Renal cortical epithelial cell (primary cell): ENCODE data around the gene CATSPERZ. TPM values are rescaled to one million over a fixed set of nuclear protein-coding genes. Genes with fewer than 3 reads are reported as not detected.

Source experiments
- DNase-seq: peaks from one replicate; pipeline ENCODE4 v3.0.0-alpha.2; 2011; ENCODE audit warnings: low read depth
- total RNA-seq: library from RNA; depleted of rRNA; stranded (reverse); fragments of >200 nt; gene quantifications from 2 replicates; pipeline ENCODE4 v1.2.3, GENCODE V29; 2014

CATSPERZ gene
- total RNA-seq, 1 donor from 2014 or later, result not detected

DNA sequence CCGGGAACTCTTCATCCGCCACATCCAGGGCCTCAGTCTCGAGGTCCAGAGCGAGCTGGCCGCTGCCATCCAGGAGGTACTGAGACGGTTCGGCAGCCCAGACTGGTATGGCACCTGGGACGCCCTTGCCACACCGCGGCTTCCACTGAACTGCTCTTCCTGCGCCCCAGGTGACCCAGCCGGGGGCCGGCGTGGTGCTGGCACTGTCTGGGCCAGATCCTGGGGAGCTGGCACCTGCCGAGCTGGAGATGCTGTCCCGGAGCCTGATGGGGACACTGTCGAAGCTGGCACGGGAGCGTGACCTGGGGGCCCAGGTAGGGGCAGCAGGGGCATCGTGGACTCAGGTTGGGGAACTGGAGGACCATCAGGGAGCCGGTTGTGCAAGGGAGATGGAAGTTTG lies 41.3 kb downstream of the CATSPERZ start:
- no peak for DNase-seq

DNA sequence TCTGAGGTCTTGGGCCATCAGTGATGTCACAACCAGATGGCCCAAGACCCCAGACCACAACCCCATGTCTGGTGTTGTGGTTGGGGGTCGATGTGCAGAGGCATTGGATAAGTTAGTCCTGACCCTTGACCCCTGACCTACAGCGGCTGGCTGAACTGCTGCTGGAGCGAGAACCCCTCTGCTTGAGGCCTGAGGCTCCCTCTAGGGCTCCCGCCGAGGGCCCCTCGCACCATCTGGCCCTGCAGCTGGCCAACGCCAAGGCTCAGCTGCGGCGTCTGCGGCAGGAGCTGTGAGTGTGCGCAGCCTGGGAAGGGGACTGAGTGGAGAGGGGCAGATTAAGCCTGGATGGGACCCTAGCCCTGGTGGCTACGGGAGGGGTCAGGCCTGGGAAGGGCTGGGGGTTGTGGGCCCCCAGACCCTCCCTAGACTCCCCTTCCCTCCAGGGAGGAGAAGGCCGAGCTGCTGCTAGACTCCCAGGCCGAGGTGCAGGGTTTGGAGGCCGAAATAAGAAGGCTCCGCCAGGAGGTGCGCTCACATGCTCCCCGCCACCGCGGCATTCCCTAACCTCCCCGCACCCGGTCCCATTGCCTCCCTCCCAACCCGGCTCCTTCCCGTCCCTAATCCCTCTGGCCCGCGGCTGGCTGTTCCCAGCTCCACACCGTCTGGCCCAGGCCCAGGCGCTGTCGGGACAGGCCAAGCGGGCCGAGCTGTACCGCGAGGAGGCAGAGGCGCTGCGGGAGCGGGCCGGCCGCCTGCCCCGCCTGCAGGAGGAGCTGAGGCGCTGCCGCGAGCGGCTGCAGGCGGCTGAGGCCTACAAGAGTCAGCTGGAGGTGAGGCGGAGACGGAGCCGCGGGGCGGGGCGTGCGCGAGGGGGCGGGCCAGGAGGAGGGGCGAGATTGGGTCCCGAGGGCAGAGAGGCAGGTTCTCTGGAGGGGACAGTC lies 42.0 kb downstream of the CATSPERZ start:
- peak; percentile 69 for DNase-seq

DNA sequence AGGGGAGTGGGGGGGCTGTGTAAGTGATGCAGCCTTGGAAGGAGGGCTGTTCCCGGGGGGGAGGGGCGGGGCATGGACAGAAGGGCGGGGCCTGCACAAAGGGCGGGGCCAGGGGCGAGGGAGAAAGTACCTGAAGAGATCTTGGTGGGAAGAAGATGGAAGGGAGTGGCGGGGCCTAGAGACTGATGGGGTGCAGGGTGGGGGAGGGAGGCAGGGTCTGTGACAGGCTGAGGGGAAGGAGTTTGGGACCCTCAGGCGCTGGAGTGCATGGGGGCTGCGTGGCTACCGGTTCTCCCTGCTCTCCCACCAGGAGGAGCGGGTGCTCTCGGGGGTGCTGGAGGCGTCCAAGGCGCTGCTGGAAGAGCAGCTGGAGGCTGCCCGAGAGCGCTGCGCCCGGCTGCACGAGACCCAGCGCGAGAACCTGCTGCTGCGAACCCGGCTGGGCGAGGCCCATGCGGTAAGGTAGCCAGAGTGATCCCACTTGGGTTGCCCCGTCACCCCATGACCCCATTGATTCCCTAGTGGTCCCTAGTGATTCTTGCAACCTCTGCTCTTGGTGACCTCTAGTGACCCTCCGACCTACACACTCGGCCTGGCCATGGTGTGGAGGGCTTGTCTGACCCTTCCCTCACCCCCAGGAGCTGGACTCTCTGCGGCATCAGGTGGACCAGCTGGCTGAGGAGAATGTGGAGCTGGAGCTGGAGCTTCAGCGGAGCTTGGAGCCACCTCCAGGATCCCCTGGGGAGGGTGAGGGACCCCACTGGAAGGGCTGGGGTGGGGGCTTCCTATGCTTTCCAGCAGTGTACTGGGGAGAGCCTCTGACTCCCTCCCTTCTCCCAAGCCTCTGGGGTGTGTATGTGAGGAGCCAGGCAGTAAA lies 42.9 kb downstream of the CATSPERZ start:
- DNase-seq, result no peak

DNA sequence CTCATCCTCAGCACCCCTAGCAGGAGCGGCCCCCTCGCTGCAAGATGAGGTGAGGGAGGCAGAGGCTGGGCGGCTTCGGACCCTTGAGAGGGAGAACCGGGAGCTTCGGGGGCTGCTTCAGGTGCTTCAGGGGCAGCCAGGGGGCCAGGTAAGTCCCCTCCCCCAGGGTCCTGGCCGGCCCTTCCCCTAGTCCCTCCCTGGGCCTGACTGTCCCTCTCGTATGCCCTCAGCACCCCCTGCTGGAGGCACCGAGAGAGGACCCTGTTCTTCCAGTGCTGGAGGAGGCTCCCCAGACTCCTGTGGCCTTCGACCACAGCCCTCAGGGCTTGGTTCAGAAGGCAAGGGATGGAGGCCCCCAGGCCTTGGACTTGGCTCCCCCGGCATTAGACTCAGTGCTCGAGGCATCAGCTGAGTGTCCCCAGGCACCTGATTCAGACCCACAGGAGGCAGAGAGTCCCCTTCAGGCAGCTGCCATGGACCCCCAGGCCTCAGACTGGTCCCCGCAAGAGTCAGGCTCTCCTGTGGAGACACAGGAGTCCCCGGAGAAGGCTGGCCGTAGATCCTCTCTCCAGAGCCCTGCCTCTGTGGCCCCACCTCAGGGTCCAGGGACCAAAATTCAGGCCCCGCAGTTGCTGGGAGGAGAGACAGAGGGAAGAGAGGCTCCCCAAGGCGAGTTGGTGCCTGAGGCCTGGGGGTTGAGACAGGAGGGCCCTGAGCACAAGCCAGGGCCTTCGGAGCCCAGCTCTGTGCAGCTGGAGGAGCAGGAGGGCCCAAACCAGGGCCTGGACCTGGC lies 43.8 kb downstream of the CATSPERZ start:
- DNase-seq, result no peak

DNA sequence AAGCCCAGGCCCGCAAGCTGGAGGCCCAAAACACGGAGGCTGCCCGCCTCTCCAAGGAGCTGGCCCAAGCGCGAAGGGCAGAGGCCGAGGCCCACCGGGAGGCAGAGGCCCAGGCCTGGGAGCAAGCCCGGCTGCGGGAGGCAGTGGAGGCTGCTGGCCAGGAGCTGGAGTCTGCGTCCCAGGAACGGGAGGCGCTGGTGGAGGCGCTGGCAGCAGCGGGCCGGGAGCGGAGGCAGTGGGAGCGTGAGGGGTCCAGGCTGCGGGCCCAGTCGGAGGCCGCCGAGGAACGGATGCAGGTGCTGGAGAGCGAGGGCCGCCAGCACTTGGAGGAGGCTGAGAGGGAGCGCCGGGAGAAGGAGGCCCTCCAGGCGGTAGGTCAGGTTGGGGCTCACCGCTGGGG lies 44.6 kb downstream of the CATSPERZ start:
- DNase-seq, result no peak

DNA sequence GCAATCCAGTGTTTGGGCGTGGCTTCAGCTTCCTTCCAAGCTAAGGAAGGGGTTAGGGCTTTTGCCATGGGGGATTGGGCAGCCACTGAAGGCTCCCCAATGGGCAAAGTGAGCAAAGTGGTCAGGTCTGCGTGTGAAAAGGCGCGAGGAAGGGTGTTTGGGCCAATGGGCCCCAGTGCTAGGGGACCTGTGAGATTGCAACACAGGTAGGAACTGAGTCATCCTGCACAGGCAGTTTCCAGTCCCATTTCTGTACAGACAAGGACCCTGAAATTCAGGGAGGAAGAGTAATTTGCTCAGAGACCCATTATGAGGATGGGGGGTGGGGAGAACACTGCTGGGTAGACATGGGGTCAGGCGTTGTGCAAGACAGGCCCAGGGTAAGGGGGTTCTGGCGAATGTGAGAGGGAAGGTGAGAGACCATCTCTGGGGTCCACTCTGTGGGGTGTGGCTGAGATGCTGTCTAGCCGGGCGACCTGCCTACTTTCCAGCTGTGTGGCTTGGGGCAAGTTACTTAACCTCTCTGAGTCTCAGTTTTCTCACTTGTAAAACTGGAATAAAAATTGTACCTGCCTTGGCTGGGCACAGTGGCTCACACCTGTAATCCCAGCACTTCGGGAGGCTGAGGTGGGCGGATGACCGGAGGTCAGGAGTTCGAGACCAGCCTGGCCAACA lies 47.2 kb downstream of the CATSPERZ start:
- peak; percentile 58 for DNase-seq

DNA sequence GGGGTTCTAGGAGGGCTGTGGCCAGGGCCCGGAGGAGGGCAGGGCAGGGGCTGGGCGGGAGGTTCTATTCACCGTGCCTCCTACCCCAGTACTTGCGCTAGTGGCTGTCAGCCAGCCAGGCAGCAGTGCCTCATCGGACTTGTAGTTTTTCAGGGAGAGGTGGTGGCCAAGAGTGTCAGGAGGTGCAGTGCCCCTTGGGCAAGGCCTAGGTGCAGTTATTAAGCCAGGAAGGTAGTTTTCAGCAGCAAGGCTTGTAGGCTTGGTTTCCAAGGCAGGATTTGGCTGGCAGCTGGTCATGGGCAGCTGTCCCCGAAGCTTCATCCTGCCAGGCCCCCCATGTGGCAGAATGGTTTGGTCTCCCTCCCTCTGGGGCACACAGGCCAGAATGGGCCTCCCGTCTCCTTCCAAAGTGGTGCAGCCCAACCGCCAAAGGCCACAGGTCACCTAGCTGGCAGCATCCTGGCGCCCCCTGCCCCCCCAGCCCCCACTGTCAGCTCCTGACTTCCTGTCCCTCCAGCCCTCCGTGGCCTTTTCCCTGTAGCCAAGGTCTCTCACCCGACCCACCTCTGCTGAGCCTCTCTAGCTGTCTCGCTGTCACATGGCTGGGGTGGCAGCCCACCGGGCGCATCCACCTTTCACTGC lies 48.3 kb downstream of the CATSPERZ start:
- no peak for DNase-seq

DNA sequence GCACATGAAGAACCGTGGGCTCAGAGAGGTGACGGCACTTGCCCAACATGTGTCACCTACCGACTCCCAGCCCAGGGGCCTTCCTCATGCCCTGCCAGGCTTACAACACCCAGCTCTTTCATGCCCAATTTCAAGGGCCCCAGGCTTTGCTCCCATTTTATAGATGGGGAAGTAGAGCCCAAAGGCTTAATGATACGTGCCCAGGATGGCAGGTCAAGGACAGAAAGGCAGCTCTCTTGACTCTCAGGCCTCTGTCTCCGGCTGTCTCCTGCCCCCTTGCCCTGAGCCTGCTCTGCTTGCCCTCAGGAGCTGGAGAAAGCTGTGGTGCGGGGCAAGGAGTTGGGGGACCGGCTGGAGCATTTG lies 48.8 kb downstream of the CATSPERZ start:
- DNase-seq, result no peak

DNA sequence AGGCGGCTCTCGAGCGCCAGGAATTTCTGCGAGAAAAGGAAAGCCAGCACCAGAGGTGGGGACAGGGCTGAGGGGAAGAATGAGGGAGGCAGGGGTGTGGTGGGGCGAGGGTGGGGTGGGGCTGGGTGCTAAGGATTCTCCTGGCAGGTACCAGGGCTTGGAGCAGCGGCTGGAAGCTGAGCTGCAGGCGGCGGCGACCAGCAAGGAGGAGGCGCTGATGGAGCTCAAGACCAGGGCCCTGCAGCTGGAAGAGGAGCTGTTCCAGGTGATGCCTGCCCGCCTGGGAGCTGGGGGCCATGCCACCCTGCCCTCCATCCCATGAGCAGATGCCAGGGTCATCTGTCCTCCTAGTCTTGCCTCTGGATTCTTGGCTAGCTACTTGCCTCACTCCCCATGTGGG lies 49.2 kb downstream of the CATSPERZ start:
- no peak for DNase-seq

DNA sequence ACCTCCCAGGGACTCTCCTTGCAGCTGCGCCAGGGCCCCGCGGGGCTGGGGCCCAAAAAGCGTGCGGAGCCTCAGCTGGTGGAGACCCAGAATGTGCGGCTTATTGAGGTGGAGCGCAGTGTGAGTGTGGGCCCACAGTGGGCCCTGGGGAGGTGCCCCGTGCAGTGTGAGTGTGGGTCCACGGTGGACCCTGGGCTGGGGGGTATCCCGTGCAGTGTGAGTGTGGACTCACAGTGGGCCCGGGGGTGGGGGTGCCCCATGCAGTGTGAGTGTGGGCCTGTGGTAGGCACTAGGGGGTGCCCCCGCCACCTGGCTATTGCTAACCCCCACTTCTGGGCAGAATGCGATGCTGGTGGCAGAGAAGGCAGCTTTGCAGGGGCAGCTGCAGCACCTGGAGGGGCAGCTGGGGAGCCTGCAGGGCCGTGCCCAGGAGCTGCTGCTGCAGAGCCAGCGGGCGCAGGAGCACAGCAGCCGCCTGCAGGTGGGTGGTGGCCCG lies 51.0 kb downstream of the CATSPERZ start:
- DNase-seq, result no peak

DNA sequence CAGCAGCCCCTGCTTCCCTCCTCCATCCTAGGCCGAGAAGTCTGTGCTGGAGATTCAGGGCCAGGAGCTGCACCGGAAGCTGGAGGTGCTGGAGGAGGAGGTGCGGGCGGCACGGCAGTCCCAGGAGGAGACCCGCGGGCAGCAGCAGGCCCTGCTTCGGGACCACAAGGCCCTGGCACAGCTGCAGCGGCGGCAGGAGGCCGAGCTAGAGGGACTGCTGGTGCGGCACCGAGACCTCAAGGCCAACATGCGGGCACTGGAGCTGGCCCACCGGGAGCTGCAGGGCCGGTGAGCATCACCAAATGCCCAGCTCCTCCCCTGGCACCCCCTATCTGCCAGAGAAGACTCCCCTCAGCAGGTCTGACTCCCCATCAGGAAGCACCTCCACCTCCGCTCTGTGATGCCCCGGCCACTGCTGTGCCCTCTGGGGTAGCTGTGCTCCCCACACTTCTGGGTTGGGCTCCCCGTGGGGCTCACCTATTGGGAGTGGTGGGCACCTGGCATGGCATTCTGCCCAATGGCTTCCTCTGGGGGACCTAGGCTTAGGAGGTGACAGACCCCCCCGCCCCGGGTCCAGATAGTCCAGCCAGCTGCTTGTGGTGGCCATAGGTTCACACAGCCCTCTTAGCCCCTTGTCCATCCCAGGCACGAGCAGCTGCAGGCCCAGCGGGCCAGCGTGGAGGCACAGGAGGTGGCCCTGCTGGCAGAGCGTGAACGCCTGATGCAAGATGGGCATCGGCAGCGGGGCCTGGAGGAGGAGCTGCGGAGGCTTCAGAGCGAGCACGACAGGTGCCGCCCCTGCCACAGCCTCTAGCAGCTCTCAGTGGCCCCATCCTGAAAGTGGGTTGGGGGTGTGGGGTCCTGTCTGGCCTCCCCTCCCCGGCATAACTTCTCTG lies 52.2 kb downstream of the CATSPERZ start:
- DNase-seq, result no peak

DNA sequence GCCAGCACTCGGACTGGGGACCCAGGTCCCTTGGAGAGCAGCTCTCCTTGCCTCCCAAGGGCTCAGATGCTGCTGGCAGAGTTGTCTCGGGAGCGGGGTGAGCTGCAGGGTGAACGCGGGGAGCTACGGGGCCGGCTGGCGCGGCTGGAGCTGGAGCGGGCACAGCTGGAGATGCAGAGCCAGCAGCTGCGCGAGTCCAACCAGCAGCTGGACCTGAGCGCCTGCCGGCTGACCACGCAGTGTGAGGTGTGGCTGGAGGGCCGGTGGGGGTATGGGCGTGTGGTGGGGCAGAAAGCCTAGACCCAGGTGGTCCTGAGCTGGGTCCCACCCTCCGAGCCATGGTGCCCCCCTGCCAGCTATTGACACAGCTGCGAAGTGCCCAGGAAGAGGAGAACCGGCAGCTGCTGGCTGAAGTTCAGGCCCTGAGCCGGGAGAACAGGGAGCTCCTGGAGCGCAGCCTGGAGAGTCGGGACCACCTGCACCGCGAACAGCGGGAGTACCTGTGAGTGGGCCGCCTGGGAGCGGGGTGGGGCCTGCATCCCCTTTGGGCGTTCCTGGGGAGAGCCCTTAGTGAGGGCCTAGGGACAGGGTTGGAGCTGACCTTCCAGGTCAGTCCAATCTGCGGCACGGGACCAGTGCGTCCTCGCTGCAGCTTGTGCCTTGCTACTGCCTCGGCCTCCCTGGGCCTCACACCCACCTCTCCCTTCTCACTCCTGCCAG lies 53.0 kb downstream of the CATSPERZ start:
- no peak for DNase-seq

DNA sequence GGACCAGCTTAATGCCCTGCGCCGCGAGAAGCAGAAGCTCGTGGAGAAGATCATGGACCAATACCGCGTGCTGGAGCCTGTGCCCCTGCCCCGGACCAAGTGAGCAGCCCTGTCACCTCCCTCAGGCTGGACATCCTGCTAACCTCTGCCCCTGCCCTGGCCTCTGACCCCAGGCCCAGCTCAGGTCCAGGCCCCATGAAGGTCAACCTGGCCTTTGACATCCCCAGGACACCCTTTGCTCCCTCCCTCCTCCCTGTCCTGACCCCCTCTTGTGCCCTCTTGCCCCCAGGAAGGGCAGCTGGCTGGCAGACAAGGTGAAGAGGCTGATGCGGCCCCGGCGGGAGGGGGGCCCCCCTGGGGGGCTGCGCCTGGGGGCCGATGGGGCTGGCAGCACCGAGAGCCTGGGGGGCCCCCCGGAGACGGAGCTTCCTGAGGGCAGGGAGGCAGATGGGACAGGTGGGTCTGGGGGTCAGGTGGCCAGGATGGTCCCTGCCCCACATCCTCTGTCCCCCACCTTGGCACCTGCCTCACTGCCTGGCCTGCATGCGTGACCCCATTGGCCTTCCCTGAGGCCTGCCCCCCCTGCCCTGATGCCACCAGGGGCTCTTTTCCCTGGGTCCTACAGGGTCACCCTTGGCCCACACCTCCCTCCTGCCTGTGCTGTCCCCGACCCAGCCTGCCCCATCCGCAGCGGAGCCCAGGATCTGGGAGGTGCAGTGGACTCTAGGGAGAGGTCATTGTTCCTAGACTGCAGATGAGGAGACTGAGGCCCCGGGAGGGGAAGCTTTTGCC lies 53.8 kb downstream of the CATSPERZ start:
- DNase-seq, result no peak

Other genes with a start within 250 kb of the CATSPERZ start
- 9.3 and 18.4 TPM in 2 replicates for gene MACROD1, start 134.2 kb upstream of the CATSPERZ start, total RNA-seq
- 174 and 201 TPM in 2 replicates for gene STIP1, start 114.2 kb upstream of the CATSPERZ start, total RNA-seq
- 0.17 TPM in 1 of 2 replicates, not detected in the other for gene FERMT3, start 93.6 kb upstream of the CATSPERZ start, total RNA-seq
- gene TRPT1, start 74.2 kb upstream of the CATSPERZ start, total RNA-seq, result 37.0 and 68.8 TPM in 2 replicates
- 39.2 and 107 TPM in 2 replicates for gene NUDT22, start 74.1 kb upstream of the CATSPERZ start, total RNA-seq
- gene DNAJC4, start 69.8 kb upstream of the CATSPERZ start, total RNA-seq, result 2.6 and 9.2 TPM in 2 replicates
- gene VEGFB, start 65.8 kb upstream of the CATSPERZ start, total RNA-seq, result 6.1 and 14.7 TPM in 2 replicates
- gene FKBP2, start 59.3 kb upstream of the CATSPERZ start, total RNA-seq, result 57.5 and 64.3 TPM in 2 replicates
- gene PPP1R14B, start 53.4 kb upstream of the CATSPERZ start, total RNA-seq, result 131 and 369 TPM in 2 replicates
- 29.7 and 44.3 TPM in 2 replicates for gene PLCB3, start 48.8 kb upstream of the CATSPERZ start, total RNA-seq
- 66.7 and 93.4 TPM in 2 replicates for gene BAD, start 15.7 kb upstream of the CATSPERZ start, total RNA-seq
- 9.9 and 18.9 TPM in 2 replicates for gene GPR137, start 14.5 kb upstream of the CATSPERZ start, total RNA-seq
- not detected in 2 replicates for gene KCNK4, start 9.1 kb upstream of the CATSPERZ start, total RNA-seq
- 54.0 and 72.4 TPM in 2 replicates for gene ESRRA, start 5.2 kb downstream of the CATSPERZ start, total RNA-seq
- 96.8 and 278 TPM in 2 replicates for gene TRMT112, start 17.2 kb downstream of the CATSPERZ start, total RNA-seq
- gene PRDX5, start 17.8 kb downstream of the CATSPERZ start, total RNA-seq, result 209 and 400 TPM in 2 replicates
- gene CCDC88B, start 39.8 kb downstream of the CATSPERZ start, total RNA-seq, result 0.55 and 2.4 TPM in 2 replicates
- gene RPS6KA4, start 58.8 kb downstream of the CATSPERZ start, total RNA-seq, result 46.0 and 49.3 TPM in 2 replicates